Uterus (tissue), 4 donors: ENCODE measurements around the gene MEF2B. TPM values are rescaled to one million over a fixed set of nuclear protein-coding genes. Genes with fewer than 3 reads are reported as not detected.

Source experiments
- DNase-seq, 2 donors: peaks; one replicate each; pipeline ENCODE4 v3.0.0-alpha.2; 2019 to 2020
- H3K27ac ChIP-seq, 2 donors: fragments of 200-600 bp; sonication (generic); 1 replicate in 1 of 2; 2 replicates in 1 of 2; pipeline ENCODE4 v1.5.1; 2016 to 2018
- H3K27me3 ChIP-seq, 2 donors: fragments of 200-600 bp; sonication (generic); one replicate each; pipeline ENCODE4 v1.5.1; 2018 to 2019; ENCODE audit warnings: control low read depth in 1 of 2
- H3K36me3 ChIP-seq, 2 donors: fragments of 200-600 bp; sonication (generic); one replicate each; pipeline ENCODE4 v1.5.1; 2019; ENCODE audit warnings: control low read depth in 1 of 2
- H3K4me1 ChIP-seq, 2 donors: fragments of 200-600 bp; sonication (generic); one replicate each; pipeline ENCODE4 v1.5.1; 2018 to 2019; ENCODE audit warnings: control low read depth in 1 of 2
- H3K4me3 ChIP-seq, 2 donors: fragments of 200-600 bp; sonication (generic); 1 replicate in 1 of 2; 2 replicates in 1 of 2; pipeline ENCODE4 v1.5.1; 2018 to 2019; ENCODE audit warnings: mild to moderate bottlenecking in 1 of 2
- H3K9me3 ChIP-seq, 2 donors: fragments of 200-600 bp; sonication (generic); one replicate each; pipeline ENCODE4 v1.5.1; 2019; ENCODE audit warnings: control low read depth in 1 of 2
- CTCF ChIP-seq, 4 experiments: fragments of 200-600 bp in 2 of 4; fragments of 450-650 bp in 2 of 4; sonication (generic) in 2 of 4; IDR thresholded peaks; one replicate each; pipeline ENCODE4 v1.5.1; 2016 to 2019; ENCODE audit warnings: antibody characterized with exemption in 4 of 4, mild to moderate bottlenecking in 2 of 4, moderate library complexity in 1 of 4
- POLR2A ChIP-seq, 2 donors: fragments of 450-650 bp; IDR thresholded peaks; one replicate each; pipeline ENCODE4 v1.6.1; 2016; ENCODE audit warnings: antibody characterized with exemption in 2 of 2, mild to moderate bottlenecking in 1 of 2, moderate library complexity in 1 of 2
- intact Hi-C: fragments of 100-400 bp; cut with DNase I; formaldehyde crosslinking; loops from one replicate; pipeline ENCODE4 v1.15.1; 2023; ENCODE audit warnings: low total_unique reads
- total RNA-seq, 4 donors: library from RNA; depleted of rRNA in 3 of 4; stranded (reverse); fragments of >200 nt in 3 of 4; gene quantifications; one replicate each; pipeline versions ENCODE4 v1.1.0 to v1.2.4, GENCODE V29; 2014 to 2023
- donor health status: DM: yes; HTN: yes; CAD: no.

The MEF2B gene
- total RNA-seq, 4 donors from 2014 or later = 0.55 to 2.0 TPM; not detected in 2

GRCh38 chr19:19119325-19120237 lies 50.5 kb downstream of the MEF2B start:
- Histone ChIP-seq H3K27ac (peak overlapping the region; percentile 37 to 79), H3K36me3 (no peaks in the 10 kb centered on the region), H3K4me3 (peak overlapping the region; percentile 22 to 26), H3K9me3 (no peaks in the 10 kb centered on the region), H3K4me1 (no peaks in the 10 kb centered on the region), H3K27me3 (no peaks in the 10 kb centered on the region)
- TF ChIP-seq CTCF (IDR thresholded peaks at IDR 0.05) (no peak), POLR2A (IDR thresholded peaks at IDR 0.05) (no peak)
- intact Hi-C loops = no loop called here
- no peak for DNase-seq

GRCh38 chr19:19115954-19116353 lies 54.1 kb downstream of the MEF2B start:
- H3K27me3 ChIP-seq = no peaks in the 10 kb centered on the region
- no peak overlapping the region for H3K27ac ChIP-seq
- no peak for DNase-seq
- no peak for TF ChIP-seq POLR2A (IDR thresholded peaks at IDR 0.05)
- TF ChIP-seq CTCF (IDR thresholded peaks at IDR 0.05) = peak in 1 of 4 experiments; percentile 25
- no peak overlapping the region for H3K4me3 ChIP-seq
- intact Hi-C loops = no loop called here
- no peaks in the 10 kb centered on the region for H3K4me1 ChIP-seq
- H3K36me3 ChIP-seq = no peaks in the 10 kb centered on the region
- no peaks in the 10 kb centered on the region for H3K9me3 ChIP-seq

- no peak for DNase-seq
- intact Hi-C loops = no loop called here
- H3K4me3 ChIP-seq = no peak overlapping the region
- no peaks in the 10 kb centered on the region for H3K27me3 ChIP-seq
- H3K27ac ChIP-seq = no peak overlapping the region
- no peaks in the 10 kb centered on the region for H3K9me3 ChIP-seq
- no peaks in the 10 kb centered on the region for H3K4me1 ChIP-seq
- TF ChIP-seq POLR2A (IDR thresholded peaks at IDR 0.05) (no peak), CTCF (IDR thresholded peaks at IDR 0.05) (no peak)
- no peaks in the 10 kb centered on the region for H3K36me3 ChIP-seq
These were observed 56.9 kb downstream of the MEF2B start for GRCh38 chr19:19113040-19113626.

- Histone ChIP-seq H3K4me3 (no peak overlapping the region), H3K27me3 (no peaks in the 10 kb centered on the region), H3K4me1 (no peaks in the 10 kb centered on the region), H3K36me3 (no peaks in the 10 kb centered on the region), H3K27ac (no peak overlapping the region), H3K9me3 (no peaks in the 10 kb centered on the region)
- TF ChIP-seq CTCF (IDR thresholded peaks at IDR 0.05) (no peak), POLR2A (IDR thresholded peaks at IDR 0.05) (no peak)
- no peak for DNase-seq
- intact Hi-C loops = no loop called here
These were observed 58.0 kb downstream of the MEF2B start for GRCh38 chr19:19111967-19112580.
